Choroid plexus epithelial cell (primary cell): ENCODE results near the gene FSCN2.

Source experiments
- DNase-seq: peaks from one replicate; pipeline ENCODE4 v3.0.0-alpha.2; 2010; ENCODE audit warnings: low read depth
- H3K4me3 ChIP-seq: 2 replicates; pipeline ENCODE4 v1.5.1; 2011; ENCODE audit warnings: low read depth, mild to moderate bottlenecking, control low read depth, low read length, moderate library complexity
- TF ChIP-seq, protein P1 (sequence below): conservative IDR thresholded peaks from 2 replicates; pipeline ENCODE4 v1.5.1; 2011; ENCODE audit warnings: low read depth, mild to moderate bottlenecking, control low read depth, inconsistent platforms, low read length, moderate library complexity

Gene FSCN2

DNA sequence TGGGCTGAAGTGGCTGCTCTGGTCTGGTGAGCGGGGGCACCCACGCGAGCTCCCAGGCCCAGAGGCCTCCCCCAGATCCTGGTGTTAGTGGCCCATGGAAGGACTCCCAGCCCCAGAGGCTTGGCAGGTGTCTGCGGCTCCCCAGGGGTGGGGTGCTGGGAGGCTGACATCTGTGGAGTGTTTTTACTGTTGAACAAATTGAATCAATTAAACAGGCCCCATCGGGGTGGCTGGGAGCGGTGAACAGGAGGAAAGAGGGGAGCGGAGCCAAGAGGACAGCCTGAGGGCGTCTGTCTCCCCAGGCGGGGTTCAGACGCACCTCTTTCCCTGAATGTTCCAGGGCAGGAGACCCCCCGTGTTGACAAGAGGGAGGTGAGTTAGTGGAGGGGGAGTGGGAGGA lies 45.5 kb upstream of the FSCN2 start:
- DNase-seq, result no peak
- TF ChIP-seq, protein P1, sequence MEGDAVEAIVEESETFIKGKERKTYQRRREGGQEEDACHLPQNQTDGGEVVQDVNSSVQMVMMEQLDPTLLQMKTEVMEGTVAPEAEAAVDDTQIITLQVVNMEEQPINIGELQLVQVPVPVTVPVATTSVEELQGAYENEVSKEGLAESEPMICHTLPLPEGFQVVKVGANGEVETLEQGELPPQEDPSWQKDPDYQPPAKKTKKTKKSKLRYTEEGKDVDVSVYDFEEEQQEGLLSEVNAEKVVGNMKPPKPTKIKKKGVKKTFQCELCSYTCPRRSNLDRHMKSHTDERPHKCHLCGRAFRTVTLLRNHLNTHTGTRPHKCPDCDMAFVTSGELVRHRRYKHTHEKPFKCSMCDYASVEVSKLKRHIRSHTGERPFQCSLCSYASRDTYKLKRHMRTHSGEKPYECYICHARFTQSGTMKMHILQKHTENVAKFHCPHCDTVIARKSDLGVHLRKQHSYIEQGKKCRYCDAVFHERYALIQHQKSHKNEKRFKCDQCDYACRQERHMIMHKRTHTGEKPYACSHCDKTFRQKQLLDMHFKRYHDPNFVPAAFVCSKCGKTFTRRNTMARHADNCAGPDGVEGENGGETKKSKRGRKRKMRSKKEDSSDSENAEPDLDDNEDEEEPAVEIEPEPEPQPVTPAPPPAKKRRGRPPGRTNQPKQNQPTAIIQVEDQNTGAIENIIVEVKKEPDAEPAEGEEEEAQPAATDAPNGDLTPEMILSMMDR, result no peak
- H3K4me3 ChIP-seq, result no peak overlapping the region

- TF ChIP-seq, protein P1, result no peak
- peak; percentile 44 for DNase-seq
- H3K4me3 ChIP-seq, result peak overlapping the region; percentile 49
Measured at GRCh38 chr17:81483085-81483861, 44.9 kb upstream of the FSCN2 start.

- peak overlapping the region; percentile 49 for H3K4me3 ChIP-seq
- TF ChIP-seq, protein P1, result no peak
- DNase-seq, result no peak
Measured at GRCh38 chr17:81483862-81484194, 44.3 kb upstream of the FSCN2 start.

DNA sequence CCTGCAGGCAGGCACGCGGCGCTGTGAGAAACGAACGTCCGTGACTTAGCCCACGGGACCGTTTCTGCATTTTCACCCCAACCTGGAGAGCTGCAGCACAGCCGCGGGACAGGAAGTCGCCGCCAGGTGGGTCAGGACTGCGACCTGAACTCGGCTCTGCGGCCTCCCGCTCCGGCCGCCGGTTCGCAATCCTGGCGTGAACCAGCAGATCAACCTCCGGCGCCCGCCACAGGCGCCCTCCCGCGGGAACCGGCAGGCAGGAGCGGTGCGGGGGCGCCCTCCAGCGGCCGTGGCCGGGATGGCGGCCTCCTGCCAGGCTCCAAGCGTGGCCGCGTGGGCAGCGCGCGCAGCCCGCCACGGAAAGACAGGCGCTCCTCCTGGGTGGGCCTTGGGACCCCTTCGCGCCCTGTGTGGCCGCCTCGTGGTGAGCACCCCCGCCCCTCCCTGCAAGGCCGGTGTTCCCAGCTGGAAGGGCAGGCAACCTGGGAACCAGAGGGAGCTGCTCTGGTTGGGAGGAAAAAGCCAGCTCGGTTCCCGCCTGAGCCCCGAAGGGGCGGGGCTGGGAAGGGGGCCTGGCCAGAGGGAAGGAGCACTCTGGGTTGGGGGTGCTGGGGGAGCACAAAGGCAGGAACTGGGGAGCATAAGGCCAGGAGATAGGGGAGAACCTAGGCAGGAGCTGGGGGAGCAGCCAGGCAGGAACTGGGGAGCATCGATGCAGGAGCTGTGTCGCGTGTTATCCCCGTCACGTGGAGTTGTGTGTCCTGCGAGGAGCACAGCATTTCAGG lies 43.8 kb upstream of the FSCN2 start:
- H3K4me3 ChIP-seq, result peak overlapping the region; percentile 49
- TF ChIP-seq, protein P1, result peak; percentile 60
- DNase-seq, result peak; percentile 82

GRCh38 chr17:81486199-81486810 lies 41.9 kb upstream of the FSCN2 start:
- TF ChIP-seq, protein P1, result no peak
- H3K4me3 ChIP-seq, result no peak overlapping the region
- DNase-seq, result no peak

- TF ChIP-seq, protein P1, result no peak
- no peak for DNase-seq
- no peak overlapping the region for H3K4me3 ChIP-seq
Measured at GRCh38 chr17:81487089-81487486, 41.1 kb upstream of the FSCN2 start.
